Naive B cell (primary cell): ENCODE data around the gene CFD. TPM values are rescaled to one million over a fixed set of nuclear protein-coding genes. Genes with fewer than 3 reads are reported as not detected.
"Not testable (repeated sequence)": the region's sequence is repeated elsewhere in the genome, so short reads cannot be mapped to it uniquely, and the experiment has no call there.

Experiments
- ATAC-seq, 2 donors: fragments of 150-1000 bp; cut with Tn5 transposase; 2 replicates each; pipeline ENCODE4 v1.10.0; 2021; ENCODE audit warnings: low read depth in 2 of 2, mild to moderate bottlenecking in 2 of 2, moderate library complexity in 2 of 2
- DNase-seq: peaks from one replicate; pipeline ENCODE4 v3.0.0; 2022
- H3K27ac Mint-ChIP-seq, 6 donors: one replicate each; pipeline ENCODE4 v1.8.0; 2020 to 2022; ENCODE audit warnings: mild to moderate bottlenecking in 6 of 6, mixed read lengths in 6 of 6, moderate library complexity in 5 of 6, inconsistent platforms in 2 of 6
- H3K27me3 Mint-ChIP-seq, 3 donors: one replicate each; pipeline ENCODE4 v1.8.0; 2021 to 2022; ENCODE audit warnings: mixed read lengths in 3 of 3, mild to moderate bottlenecking in 1 of 3
- H3K36me3 Mint-ChIP-seq, 2 donors: one replicate each; pipeline ENCODE4 v1.8.0; 2020 to 2022; ENCODE audit warnings: mixed read lengths in 2 of 2, inconsistent platforms in 1 of 2, mild to moderate bottlenecking in 1 of 2
- H3K4me1 Mint-ChIP-seq, 3 donors: one replicate each; pipeline ENCODE4 v1.8.0; 2020 to 2022; ENCODE audit warnings: mixed read lengths in 3 of 3, inconsistent platforms in 1 of 3, mild to moderate bottlenecking in 1 of 3, moderate library complexity in 1 of 3
- H3K4me3 Mint-ChIP-seq, 8 donors: one replicate each; pipeline ENCODE4 v1.8.0; 2020 to 2022; ENCODE audit warnings: mild to moderate bottlenecking in 8 of 8, mixed read lengths in 8 of 8, moderate library complexity in 8 of 8, inconsistent platforms in 2 of 8
- H3K9me3 Mint-ChIP-seq, 7 donors: one replicate each; pipeline ENCODE4 v1.8.0; 2020 to 2022; ENCODE audit warnings: mixed read lengths in 7 of 7, mild to moderate bottlenecking in 5 of 7, inconsistent platforms in 2 of 7, moderate library complexity in 1 of 7
- polyA plus RNA-seq, 6 donors: library from polyadenylated mRNA; unstranded; fragments of 300-500 nt; fragmentation: Illumina TruSeq; gene quantifications; one replicate each; pipeline ENCODE4 v1.2.3, GENCODE V29; 2021; ENCODE audit warnings: low read depth in 6 of 6

CFD gene
- polyA plus RNA-seq, 6 donors from 2014 or later: 1.2 to 3.2 (median 1.8) TPM; not detected in 1

GRCh38 chr19:850221-850978 is 9.1 kb upstream of the CFD start:
- no peak overlapping the region for H3K27ac Mint-ChIP-seq
- peaks cover 0 to 4% (median 4%) of the 10 kb centered on the region in 3 donors for H3K4me1 Mint-ChIP-seq
- H3K4me3 Mint-ChIP-seq: peak overlapping the region in 1 of 8 donors; percentile 42
- ATAC-seq (peak in 1 of 2 donors; percentile 25), DNase-seq (no peak)
- no peaks in the 10 kb centered on the region for H3K9me3 Mint-ChIP-seq
- H3K36me3 Mint-ChIP-seq: no peaks in the 10 kb centered on the region
- peaks cover 13 to 61% (median 39%) of the 10 kb centered on the region in 3 donors for H3K27me3 Mint-ChIP-seq

- no peak for ATAC-seq
- no peaks in the 10 kb centered on the region for H3K9me3 Mint-ChIP-seq
- DNase-seq: no peak
These were observed 8.5 kb upstream of the CFD start for GRCh38 chr19:850979-851335.

GRCh38 chr19:852136-853013 is 7.1 kb upstream of the CFD start, which contains the start of gene ELANE:
TSS of gene ELANE (plus strand) at chr19:852303. CDS start at chr19:852329, 26 bp downstream.
- no peak within 1 kb of the TSS for H3K27ac Mint-ChIP-seq

More at GRCh38 chr19:850979-851335, 8.5 kb upstream of the CFD start:
- no peaks in the 10 kb centered on the region for H3K4me1 Mint-ChIP-seq
- H3K27me3 Mint-ChIP-seq: peaks cover 8 to 55% (median 33%) of the 10 kb centered on the region in 3 donors
- H3K27ac Mint-ChIP-seq: no peak overlapping the region
- no peak overlapping the region for H3K4me3 Mint-ChIP-seq
- no peaks in the 10 kb centered on the region for H3K36me3 Mint-ChIP-seq

GRCh38 chr19:853014-853585 is 6.4 kb upstream of the CFD start:
- Mint-ChIP-seq H3K4me1 (peaks cover 0 to 3% (median 0%) of the 10 kb centered on the region in 3 donors), H3K36me3 (no peaks in the 10 kb centered on the region), H3K4me3 (no peak overlapping the region), H3K27ac (no peak overlapping the region), H3K27me3 (peaks cover 0 to 41% (median 14%) of the 10 kb centered on the region in 3 donors), H3K9me3 (no peaks in the 10 kb centered on the region)
- ATAC-seq: no peak
- no peak for DNase-seq

More at GRCh38 chr19:852136-853013, 7.1 kb upstream of the CFD start, which contains the start of gene ELANE:
- H3K4me1 Mint-ChIP-seq: peaks cover 0 to 1% (median 0%) of the 10 kb centered on the region in 3 donors
- no peak for ATAC-seq
- no peaks in the 10 kb centered on the region for H3K36me3 Mint-ChIP-seq
- peaks cover 3 to 44% (median 22%) of the 10 kb centered on the region in 3 donors for H3K27me3 Mint-ChIP-seq
- DNase-seq: no peak
- no peak within 1 kb of the TSS for H3K4me3 Mint-ChIP-seq
- no peaks in the 10 kb centered on the region for H3K9me3 Mint-ChIP-seq

DNA sequence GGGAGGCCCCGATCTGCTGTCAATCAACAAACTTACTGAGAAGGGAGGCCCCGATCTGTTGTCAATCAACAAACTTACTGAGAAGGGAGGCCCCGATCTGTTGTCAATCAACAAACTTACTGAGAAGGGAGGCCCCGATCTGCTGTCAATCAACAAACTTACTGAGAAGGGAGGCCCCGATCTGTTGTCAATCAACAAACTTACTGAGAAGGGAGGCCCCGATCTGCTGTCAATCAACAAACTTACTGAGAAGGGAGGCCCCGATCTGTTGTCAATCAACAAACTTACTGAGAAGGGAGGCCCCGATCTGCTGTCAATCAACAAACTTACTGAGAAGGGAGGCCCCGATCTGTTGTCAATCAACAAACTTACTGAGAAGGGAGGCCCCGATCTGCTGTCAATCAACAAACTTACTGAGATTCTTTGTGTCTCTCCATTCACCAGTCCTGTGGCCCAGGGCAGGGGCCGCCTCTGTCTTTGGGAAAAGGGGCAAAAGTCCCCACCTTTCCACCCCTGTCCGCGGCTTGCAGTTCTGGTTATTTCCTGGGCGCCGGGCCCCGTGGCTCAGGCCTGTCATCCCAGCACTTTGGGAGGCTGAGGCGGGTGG is 5.7 kb upstream of the CFD start:
- not testable (repeated sequence) for H3K4me3 Mint-ChIP-seq, ATAC-seq, H3K9me3 Mint-ChIP-seq, H3K4me1 Mint-ChIP-seq, H3K36me3 Mint-ChIP-seq, H3K27ac Mint-ChIP-seq, DNase-seq
- peaks cover 0 to 41% (median 10%) of the 10 kb centered on the region in 3 donors for H3K27me3 Mint-ChIP-seq

DNA sequence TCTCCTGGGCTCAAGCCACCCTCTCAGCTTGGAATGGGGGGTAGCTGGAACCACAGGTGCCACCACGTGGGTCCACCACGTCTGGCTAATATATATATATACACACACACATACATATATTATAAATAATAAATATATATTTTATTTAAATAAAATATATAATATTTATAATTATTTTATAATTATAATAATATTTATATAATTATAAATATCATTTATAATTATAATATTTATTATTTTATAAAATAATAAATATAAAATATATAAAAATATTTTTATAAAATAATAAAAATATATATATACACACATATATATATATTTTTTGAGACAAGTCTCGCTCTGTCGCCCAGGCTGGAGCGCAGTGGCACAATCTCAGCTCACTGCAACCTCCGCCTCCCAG is 4.9 kb upstream of the CFD start:
- H3K36me3 Mint-ChIP-seq: no peaks in the 10 kb centered on the region
- no peaks in the 10 kb centered on the region for H3K9me3 Mint-ChIP-seq
- DNase-seq: no peak
- ATAC-seq: no peak
- peaks cover 0 to 6% (median 3%) of the 10 kb centered on the region in 3 donors for H3K4me1 Mint-ChIP-seq
- H3K4me3 Mint-ChIP-seq: no peak overlapping the region
- H3K27me3 Mint-ChIP-seq: peaks cover 0 to 40% (median 10%) of the 10 kb centered on the region in 3 donors
- H3K27ac Mint-ChIP-seq: no peak overlapping the region

GRCh38 chr19:855142-855541 is 4.3 kb upstream of the CFD start:
- DNase-seq (no peak), ATAC-seq (no peak)
- peaks cover 0 to 10% (median 3%) of the 10 kb centered on the region in 3 donors for H3K4me1 Mint-ChIP-seq
- H3K4me3 Mint-ChIP-seq: no peak overlapping the region
- peaks cover 0 to 35% (median 10%) of the 10 kb centered on the region in 3 donors for H3K27me3 Mint-ChIP-seq
- no peak overlapping the region for H3K27ac Mint-ChIP-seq
- no peaks in the 10 kb centered on the region for H3K9me3 Mint-ChIP-seq
- H3K36me3 Mint-ChIP-seq: no peaks in the 10 kb centered on the region

DNA sequence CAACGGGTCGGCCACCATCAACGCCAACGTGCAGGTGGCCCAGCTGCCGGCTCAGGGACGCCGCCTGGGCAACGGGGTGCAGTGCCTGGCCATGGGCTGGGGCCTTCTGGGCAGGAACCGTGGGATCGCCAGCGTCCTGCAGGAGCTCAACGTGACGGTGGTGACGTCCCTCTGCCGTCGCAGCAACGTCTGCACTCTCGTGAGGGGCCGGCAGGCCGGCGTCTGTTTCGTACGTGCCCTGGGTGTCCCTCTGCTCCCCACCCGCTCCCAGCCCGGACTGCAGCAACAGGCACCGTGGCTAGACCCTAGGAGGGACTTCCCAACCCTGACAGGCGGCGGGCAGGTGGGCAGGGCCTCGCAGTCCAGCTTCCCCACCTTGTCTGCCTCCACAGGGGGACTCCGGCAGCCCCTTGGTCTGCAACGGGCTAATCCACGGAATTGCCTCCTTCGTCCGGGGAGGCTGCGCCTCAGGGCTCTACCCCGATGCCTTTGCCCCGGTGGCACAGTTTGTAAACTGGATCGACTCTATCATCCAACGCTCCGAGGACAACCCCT is 3.8 kb upstream of the CFD start:
- DNase-seq: no peak
- peaks cover 0 to 30% (median 5%) of the 10 kb centered on the region in 3 donors for H3K27me3 Mint-ChIP-seq
- ATAC-seq: no peak
- H3K9me3 Mint-ChIP-seq: no peaks in the 10 kb centered on the region
- no peaks in the 10 kb centered on the region for H3K36me3 Mint-ChIP-seq
- no peak overlapping the region for H3K27ac Mint-ChIP-seq
- peaks cover 0 to 10% (median 3%) of the 10 kb centered on the region in 3 donors for H3K4me1 Mint-ChIP-seq
- H3K4me3 Mint-ChIP-seq: no peak overlapping the region

DNA sequence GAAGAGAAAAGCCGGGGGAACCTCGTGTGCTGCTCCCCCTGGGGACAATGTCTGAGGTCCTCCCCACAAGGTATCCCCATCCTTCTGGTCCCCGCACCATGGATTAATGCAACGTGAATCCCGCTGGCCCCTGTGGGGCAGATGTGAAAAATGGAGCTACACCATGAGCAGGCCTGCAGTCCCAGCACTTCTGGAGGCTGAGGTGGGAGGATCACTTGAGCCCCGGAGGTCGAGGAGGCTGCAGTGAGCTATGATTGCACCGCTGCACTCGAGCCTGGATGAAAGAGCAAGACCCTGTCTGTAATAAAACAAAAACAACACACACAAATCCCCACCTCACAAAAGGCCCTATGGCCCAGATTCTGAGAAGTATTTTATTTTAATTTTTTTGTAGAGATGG is 1.2 kb upstream of the CFD start:
- Mint-ChIP-seq H3K9me3 (peaks cover 0 to 4% (median 0%) of the 10 kb centered on the region in 7 donors), H3K27ac (peak overlapping the region in 2 of 6 donors; percentile 47 to 62)
- no peak for ATAC-seq

GRCh38 chr19:861141-861755 is 1.8 kb downstream of the CFD start:
- peak overlapping the region in 1 of 8 donors; percentile 70 for H3K4me3 Mint-ChIP-seq
- H3K27me3 Mint-ChIP-seq: peaks cover 0 to 22% (median 10%) of the 10 kb centered on the region in 3 donors
- peak overlapping the region in 1 of 6 donors; percentile 69 for H3K27ac Mint-ChIP-seq
- peaks cover 11 to 31% (median 26%) of the 10 kb centered on the region in 3 donors for H3K4me1 Mint-ChIP-seq
- peaks cover 0 to 4% (median 0%) of the 10 kb centered on the region in 7 donors for H3K9me3 Mint-ChIP-seq
- DNase-seq (no peak), ATAC-seq (no peak)
- no peaks in the 10 kb centered on the region for H3K36me3 Mint-ChIP-seq

More for the DNA sequence above, 1.2 kb upstream of the CFD start:
- no peak for DNase-seq
- Mint-ChIP-seq H3K36me3 (no peaks in the 10 kb centered on the region), H3K4me3 (peak overlapping the region in 1 of 8 donors; percentile 25), H3K4me1 (peaks cover 7 to 20% (median 14%) of the 10 kb centered on the region in 3 donors), H3K27me3 (peaks cover 0 to 22% (median 5%) of the 10 kb centered on the region in 3 donors)

GRCh38 chr19:861756-862580 is 2.5 kb downstream of the CFD start:
- ATAC-seq: peak in 1 of 2 donors; percentile 7
- Mint-ChIP-seq H3K27me3 (peaks cover 0 to 22% (median 10%) of the 10 kb centered on the region in 3 donors), H3K4me3 (peak overlapping the region in 5 of 8 donors; percentile 25 to 72 (median 71)), H3K4me1 (peaks cover 11 to 31% (median 26%) of the 10 kb centered on the region in 3 donors), H3K27ac (peak overlapping the region in 2 of 6 donors; percentile 69 to 89), H3K9me3 (peaks cover 0 to 4% (median 0%) of the 10 kb centered on the region in 7 donors), H3K36me3 (no peaks in the 10 kb centered on the region)
- DNase-seq: peak; percentile 25
